B cell (primary cell): ENCODE measurements around the gene RING1. TPM values are rescaled to one million over a fixed set of nuclear protein-coding genes. Genes with fewer than 3 reads are reported as not detected.

Source experiments
- ATAC-seq: fragments of 200-7000 bp; cut with Tn5 transposase; one replicate; pipeline ENCODE4 v1.10.0; 2021; ENCODE audit warnings: low read depth, mild to moderate bottlenecking, moderate number of reproducible peaks, moderate library complexity
- CTCF ChIA-PET: fragments of 350-600 bp; sonication (Branson Sonifier 250); formaldehyde crosslinking; loops from one replicate; lab custom pipeline; 2021; ENCODE audit warnings: antibody characterized with exemption, inconsistent platforms; lab: Charles Lee
- POLR2A ChIA-PET: fragments of 350-600 bp; sonication (Branson Sonifier 250); formaldehyde crosslinking; loops from one replicate; lab custom pipeline; 2021; ENCODE audit warnings: antibody characterized with exemption; lab: Charles Lee
- DNase-seq: peaks from one replicate; pipeline ENCODE4 v3.0.0; 2013
- H2AFZ ChIP-seq: 2 replicates; pipeline ENCODE4 v1.6.1; 2012; ENCODE audit warnings: mild to moderate bottlenecking, low read depth, low read length; ENCODE audit not compliant: insufficient read depth, poor library complexity, severe bottlenecking
- H3K27ac ChIP-seq, 2 donors: 1 replicate in 1 of 2; 2 replicates in 1 of 2; pipeline ENCODE4 v1.5.1; 2012 to 2013; ENCODE audit warnings: low read length in 2 of 2, mild to moderate bottlenecking in 2 of 2, moderate library complexity in 1 of 2
- H3K27me3 ChIP-seq, 4 experiments: fragments of 200-600 bp in 1 of 4; sonication (generic) in 1 of 4; replicated peaks in 1 of 4; 1 replicate in 2 of 4; 2 replicates in 2 of 4; pipeline versions ENCODE4 v1.6.1 to v1.7.0; 2013 to 2016; ENCODE audit warnings: low read length in 3 of 4, mild to moderate bottlenecking in 2 of 4, mixed read lengths in 1 of 4, moderate library complexity in 1 of 4; ENCODE audit not compliant: insufficient read depth in 4 of 4, control insufficient read depth in 3 of 4; ENCODE audit errors: control extremely low read depth in 1 of 4
- H3K36me3 ChIP-seq, 2 experiments: replicated peaks in 1 of 2; 1 replicate in 1 of 2; 2 replicates in 1 of 2; pipeline versions ENCODE4 v1.6.1 to v1.7.1; 2013; ENCODE audit warnings: low read length in 1 of 2; ENCODE audit not compliant: insufficient read depth in 2 of 2, control insufficient read depth in 1 of 2; ENCODE audit errors: control extremely low read depth in 1 of 2, extremely low read depth in 1 of 2
- H3K4me1 ChIP-seq, 2 donors: fragments of 200-600 bp in 1 of 2; sonication (generic) in 1 of 2; 1 replicate in 1 of 2; 2 replicates in 1 of 2; pipeline versions ENCODE4 v1.5.1 to v1.6.1; 2013 to 2017; ENCODE audit warnings: low read length in 2 of 2; ENCODE audit not compliant: control insufficient read depth in 2 of 2, insufficient read depth in 2 of 2
- H3K4me2 ChIP-seq: replicated peaks from 2 replicates; pipeline ENCODE3; 2012; ENCODE audit warnings: mild to moderate bottlenecking, low read depth, low read length; ENCODE audit not compliant: poor library complexity, severe bottlenecking
- H3K4me3 ChIP-seq, 5 experiments: fragments of 200-600 bp in 1 of 5; sonication (generic) in 1 of 5; 1 replicate in 3 of 5; 2 replicates in 2 of 5; pipeline versions ENCODE4 v1.5.1 to v1.7.0; 2011 to 2016; ENCODE audit warnings: low read length in 4 of 5, mild to moderate bottlenecking in 4 of 5, low read depth in 2 of 5, control low read depth in 1 of 5, moderate library complexity in 1 of 5; ENCODE audit not compliant: insufficient read depth in 1 of 5; ENCODE audit errors: control extremely low read depth in 1 of 5, extremely low read depth in 1 of 5
- H3K79me2 ChIP-seq: fragments of 200-600 bp; sonication (generic); one replicate; pipeline ENCODE4 v1.6.0; 2016; ENCODE audit warnings: low read length; ENCODE audit not compliant: control insufficient read depth, insufficient read depth
- H3K9ac ChIP-seq: fragments of 200-600 bp; sonication (generic); 2 replicates; pipeline ENCODE4 v1.6.1; 2017; ENCODE audit warnings: mild to moderate bottlenecking, low read length, moderate library complexity
- H3K9me3 ChIP-seq, 3 donors: one replicate each; pipeline versions ENCODE4 v1.6.1 to v1.7.1; 2013; ENCODE audit warnings: low read length in 2 of 3; ENCODE audit not compliant: control insufficient read depth in 2 of 3, insufficient read depth in 1 of 3; ENCODE audit errors: control extremely low read depth in 1 of 3
- H4K20me1 ChIP-seq: 2 replicates; pipeline ENCODE4 v1.6.0; 2012; ENCODE audit warnings: mild to moderate bottlenecking, low read length; ENCODE audit not compliant: insufficient read depth, control insufficient read depth, poor library complexity, severe bottlenecking
- H3K27ac Mint-ChIP-seq: one replicate; pipeline ENCODE4 v1.8.0; 2021; ENCODE audit warnings: mixed read lengths
- H3K27me3 Mint-ChIP-seq: one replicate; pipeline ENCODE4 v1.8.0; 2021; ENCODE audit warnings: mixed read lengths
- H3K4me1 Mint-ChIP-seq: one replicate; pipeline ENCODE4 v1.8.0; 2021; ENCODE audit warnings: mixed read lengths
- H3K4me3 Mint-ChIP-seq: one replicate; pipeline ENCODE4 v1.8.0; 2021; ENCODE audit warnings: mixed read lengths
- H3K9me3 Mint-ChIP-seq: one replicate; pipeline ENCODE4 v1.8.0; 2022; ENCODE audit warnings: mixed read lengths; ENCODE audit not compliant: insufficient read depth
- CTCF ChIP-seq: fragments of 200-600 bp; IDR thresholded peaks from one replicate; pipeline ENCODE4 v1.8.0; 2022; ENCODE audit warnings: antibody characterized with exemption, mild to moderate bottlenecking
- EZH2 ChIP-seq: IDR thresholded peaks from 2 replicates; pipeline ENCODE4 v1.6.1; 2012; ENCODE audit warnings: borderline replicate concordance, low read depth, mild to moderate bottlenecking, moderate library complexity, low read length; ENCODE audit not compliant: insufficient read depth, poor library complexity, severe bottlenecking
- WGBS: methylation state at CpG from one replicate; pipeline ENCODE4 v1.1.5; 2013; ENCODE audit warnings: missing lambda C conversion rate; ENCODE audit not compliant: insufficient coverage; 5-methylcytosine and 5-hydroxymethylcytosine counted together
- intact Hi-C: fragments of 100-400 bp; cut with micrococcal nuclease; formaldehyde crosslinking; loops from one replicate; pipeline ENCODE4 v1.10.0; 2022
- polyA plus RNA-seq: library from polyadenylated mRNA; depleted of rRNA; stranded (reverse); fragments of >200 nt; gene quantifications from 2 replicates; pipeline ENCODE4 v1.2.3, GENCODE V29; 2012
- total RNA-seq, 2 donors: library from RNA; stranded (reverse); fragments of 120-200 nt in 1 of 2; gene quantifications; 1 replicate in 1 of 2; 2 replicates in 1 of 2; pipeline versions ENCODE4 v1.2.3 to v1.2.4, GENCODE V29; 2013 to 2022

Gene RING1
- total and polyA plus RNA-seq, 2 donors (not counting 1 experiment from before 2014, with no cell fraction given): 37.1 to 44.2 TPM

GRCh38 chr6:33207552-33208090 lies 679 bp upstream of the RING1 start:
- peaks cover 2% of the 10 kb centered on the region for H3K27me3 Mint-ChIP-seq
- peaks cover 24 to 38% of the 10 kb centered on the region in 2 donors for H3K4me1 ChIP-seq
- no peak for TF ChIP-seq CTCF
- TF ChIP-seq EZH2: no peak
- H3K9me3 Mint-ChIP-seq: no peaks in the 10 kb centered on the region
- peak overlapping the region; percentile 88 for H3K4me3 Mint-ChIP-seq
- ATAC-seq (no peak), DNase-seq (no peak)
- H3K4me3 ChIP-seq: peak overlapping the region; percentile 71 to 99 (median 90)
- peaks cover 37% of the 10 kb centered on the region for H3K4me1 Mint-ChIP-seq
- under 1% methylated on average over 28 of the region's 29 CpGs for WGBS
- no peaks in the 10 kb centered on the region for H3K9me3 ChIP-seq
- H3K4me2 ChIP-seq: peak overlapping the region; percentile 92
- peak overlapping the region; percentile 89 for H3K9ac ChIP-seq
- intact Hi-C loops: loop anchor here (1.0 to 10.0 kb wide), 4 partner anchors 7 to 1233 kb away; partner anchors contain the start of genes COL11A2, DXO, RXRB and SLC39A7
- H3K27me3 ChIP-seq: peaks cover 0 to 3% (median 2%) of the 10 kb centered on the region in 4 experiments
- H2AFZ ChIP-seq: peak overlapping the region; percentile 76
- peak overlapping the region; percentile 90 for H3K27ac Mint-ChIP-seq
- H4K20me1 ChIP-seq: no peaks in the 10 kb centered on the region
- H3K27ac ChIP-seq: peak overlapping the region; percentile 87 to 91
- ChIA-PET POLR2A (interaction anchor here (0.7 to 2.0 kb wide), 9 partner anchors 8 to 363 kb away, joined by 3 to 12 read pairs (median 8); partner anchors contain the start of genes B3GALT4, HLA-DPB1 and VPS52), CTCF (interaction anchor here (1.0 to 3.0 kb wide), 5 partner anchors 10 to 235 kb away, joined by 3 to 14 read pairs (median 5); no protein-coding TSS in a partner anchor)
- H3K36me3 ChIP-seq: peaks cover 0 to 32% of the 10 kb centered on the region in 2 experiments
- peaks cover 18% of the 10 kb centered on the region for H3K79me2 ChIP-seq

GRCh38 chr6:33209856-33210255 lies 1.6 kb downstream of the RING1 start:
- H3K4me1 ChIP-seq: peaks cover 30 to 39% of the 10 kb centered on the region in 2 donors
- H3K27ac ChIP-seq: no peak overlapping the region
- peaks cover 0 to 20% of the 10 kb centered on the region in 2 experiments for H3K36me3 ChIP-seq
- H3K27me3 ChIP-seq: peaks cover 0 to 24% (median 11%) of the 10 kb centered on the region in 4 experiments
- WGBS: 96% methylated on average over 10 of the region's 10 CpGs
- DNase-seq: no peak
- Mint-ChIP-seq H3K4me1 (peaks cover 40% of the 10 kb centered on the region), H3K9me3 (no peaks in the 10 kb centered on the region), H3K27ac (no peak overlapping the region), H3K4me3 (peak overlapping the region; percentile 88), H3K27me3 (peaks cover 20% of the 10 kb centered on the region)
- H4K20me1 ChIP-seq: no peaks in the 10 kb centered on the region
- H3K4me3 ChIP-seq: no peak overlapping the region
- TF ChIP-seq CTCF (no peak), EZH2 (no peak)
- H3K79me2 ChIP-seq: peaks cover 12% of the 10 kb centered on the region
- CTCF ChIA-PET: interaction anchor here (1.2 to 3.0 kb wide), 3 partner anchors 13 to 193 kb away, joined by 3 to 14 read pairs (median 3); no protein-coding TSS in a partner anchor
- POLR2A ChIA-PET: interaction anchor here (0.7 to 1.6 kb wide), 2 partner anchors 10 to 201 kb away, joined by 3 to 5 read pairs; no protein-coding TSS in a partner anchor
- no peak for ATAC-seq
- no peak overlapping the region for H3K9ac ChIP-seq
- H3K4me2 ChIP-seq: no peak overlapping the region
- intact Hi-C loops: loop anchor here (2.0 to 10.0 kb wide), 2 partner anchors 17 to 1235 kb away; partner anchors contain the start of genes COL11A2 and DXO
- no peak overlapping the region for H2AFZ ChIP-seq
- H3K9me3 ChIP-seq: peaks cover 0 to 8% (median 0%) of the 10 kb centered on the region in 3 donors
